Osteoblast (primary cell): Measurements from ENCODE around the gene LOXL1. TPM values are rescaled to one million over a fixed set of nuclear protein-coding genes. Genes with fewer than 3 reads are reported as not detected.

ENCODE experiments used
- DNase-seq: peaks from one replicate; pipeline ENCODE4 v3.0.0; 2011; ENCODE audit warnings: low spot score, mixed read lengths; ENCODE audit not compliant: insufficient read length; ENCODE audit errors: missing footprints
- H2AFZ ChIP-seq: 2 replicates; pipeline ENCODE4 v1.6.0; 2011; ENCODE audit warnings: mild to moderate bottlenecking, low read length
- H3K27ac ChIP-seq: 2 replicates; pipeline ENCODE4 v1.5.1; 2011; ENCODE audit warnings: mild to moderate bottlenecking, low read depth, low read length, moderate library complexity
- H3K27me3 ChIP-seq: 2 replicates; pipeline ENCODE4 v1.6.0; 2012; ENCODE audit warnings: mild to moderate bottlenecking, control low read depth, inconsistent platforms, low read length, moderate library complexity; ENCODE audit not compliant: insufficient read depth
- H3K36me3 ChIP-seq: 2 replicates; pipeline ENCODE4 v1.5.1; 2011; ENCODE audit warnings: mild to moderate bottlenecking, low read length, control low read depth, moderate library complexity; ENCODE audit not compliant: insufficient read depth
- H3K4me1 ChIP-seq: 2 replicates; pipeline ENCODE4 v1.5.1; 2011; ENCODE audit warnings: mild to moderate bottlenecking, low read length, control low read depth, moderate library complexity; ENCODE audit not compliant: insufficient read depth
- H3K4me2 ChIP-seq: 2 replicates; pipeline ENCODE4 v1.6.0; 2011; ENCODE audit warnings: mild to moderate bottlenecking, low read length; ENCODE audit not compliant: insufficient read depth
- H3K4me3 ChIP-seq: fragments of 200-600 bp; sonication (generic); 3 replicates; pipeline ENCODE4 v1.5.1; 2012; ENCODE audit warnings: mild to moderate bottlenecking, low read length, inconsistent platforms; ENCODE audit not compliant: insufficient read depth
- H3K79me2 ChIP-seq: 2 replicates; pipeline ENCODE4 v1.6.0; 2012; ENCODE audit warnings: mild to moderate bottlenecking, low read length, control low read depth, inconsistent platforms; ENCODE audit not compliant: insufficient read depth
- H3K9me3 ChIP-seq: 2 replicates; pipeline ENCODE4 v1.5.1; 2011; ENCODE audit warnings: low read depth, low read length, control low read depth
- H4K20me1 ChIP-seq: 2 replicates; pipeline ENCODE4 v1.6.0; 2012; ENCODE audit warnings: mild to moderate bottlenecking, low read length, control low read depth; ENCODE audit not compliant: insufficient read depth
- CTCF ChIP-seq: IDR thresholded peaks from 2 replicates; pipeline ENCODE4 v1.5.1; 2011; ENCODE audit warnings: mild to moderate bottlenecking, low read depth, low read length, moderate library complexity; ENCODE audit errors: extremely low read depth
- total RNA-seq: library from RNA; depleted of rRNA; stranded (reverse); fragments of >200 nt; gene quantifications from 2 replicates; pipeline ENCODE4 v1.2.3, GENCODE V29; 2012

LOXL1 gene
- total RNA-seq, 1 donor = 246 TPM

GRCh38 chr15:73921254-73921925 lies 4.9 kb upstream of the LOXL1 start:
- no peak overlapping the region for H3K4me2 ChIP-seq
- peaks cover 59% of the 10 kb centered on the region for H3K4me1 ChIP-seq
- TF ChIP-seq CTCF = no peak
- H3K36me3 ChIP-seq = peaks cover 3% of the 10 kb centered on the region
- no peaks in the 10 kb centered on the region for H3K9me3 ChIP-seq
- H4K20me1 ChIP-seq = no peaks in the 10 kb centered on the region
- peak overlapping the region; percentile 65 for H3K27ac ChIP-seq
- no peak overlapping the region for H3K4me3 ChIP-seq
- H3K27me3 ChIP-seq = no peaks in the 10 kb centered on the region
- H2AFZ ChIP-seq = no peak overlapping the region
- peaks cover 30% of the 10 kb centered on the region for H3K79me2 ChIP-seq
- DNase-seq = peak; percentile 83

GRCh38 chr15:73922186-73923151 lies 3.8 kb upstream of the LOXL1 start:
- Histone ChIP-seq H3K9me3 (no peaks in the 10 kb centered on the region), H3K4me3 (peak overlapping the region; percentile 20), H3K27me3 (no peaks in the 10 kb centered on the region), H2AFZ (peak overlapping the region; percentile 4), H3K4me1 (peaks cover 59% of the 10 kb centered on the region), H3K36me3 (peaks cover 3% of the 10 kb centered on the region), H4K20me1 (no peaks in the 10 kb centered on the region), H3K27ac (peak overlapping the region; percentile 65), H3K79me2 (peaks cover 41% of the 10 kb centered on the region), H3K4me2 (peak overlapping the region; percentile 94)
- no peak for TF ChIP-seq CTCF
- peak; percentile 93 for DNase-seq

GRCh38 chr15:73923156-73923487 lies 3.1 kb upstream of the LOXL1 start:
- peaks cover 59% of the 10 kb centered on the region for H3K4me1 ChIP-seq
- H3K27me3 ChIP-seq = no peaks in the 10 kb centered on the region
- H2AFZ ChIP-seq = no peak overlapping the region
- H3K4me3 ChIP-seq = peak overlapping the region; percentile 20
- H3K9me3 ChIP-seq = no peaks in the 10 kb centered on the region
- peaks cover 3% of the 10 kb centered on the region for H3K36me3 ChIP-seq
- H3K27ac ChIP-seq = peak overlapping the region; percentile 65
- H3K79me2 ChIP-seq = peaks cover 48% of the 10 kb centered on the region
- peaks cover 3% of the 10 kb centered on the region for H4K20me1 ChIP-seq
- peak overlapping the region; percentile 94 for H3K4me2 ChIP-seq
- DNase-seq = peak; percentile 44
- no peak for TF ChIP-seq CTCF

- peak overlapping the region; percentile 20 for H3K4me3 ChIP-seq
- H3K79me2 ChIP-seq = peaks cover 53% of the 10 kb centered on the region
- no peak for TF ChIP-seq CTCF
- H3K9me3 ChIP-seq = no peaks in the 10 kb centered on the region
- peaks cover 3% of the 10 kb centered on the region for H3K36me3 ChIP-seq
- H3K27ac ChIP-seq = peak overlapping the region; percentile 65
- peaks cover 57% of the 10 kb centered on the region for H3K4me1 ChIP-seq
- H2AFZ ChIP-seq = no peak overlapping the region
- H3K4me2 ChIP-seq = peak overlapping the region; percentile 94
- DNase-seq = peak; percentile 57
- peaks cover 8% of the 10 kb centered on the region for H4K20me1 ChIP-seq
- H3K27me3 ChIP-seq = no peaks in the 10 kb centered on the region
Measured at GRCh38 chr15:73923488-73924164, 2.6 kb upstream of the LOXL1 start.
